IMR-90 (cell line): Measurements from ENCODE around the gene RPS19BP1. TPM values are rescaled to one million over a fixed set of nuclear protein-coding genes. Genes with fewer than 3 reads are reported as not detected.

Source experiments
- ATAC-seq: fragments of 200-7000 bp; cut with Tn5 transposase; 2 replicates; pipeline ENCODE4 v1.9.1; 2020; ENCODE audit warnings: low read depth, mild to moderate bottlenecking, moderate library complexity
- BruUV-seq: library from RNA; stranded (reverse); fragments of 400-500 nt; replicated peaks from 2 replicates; lab custom pipeline; 2021; lab: Mats Ljungman, UMichigan
- CTCF ChIA-PET: fragments of 300-600 bp; formaldehyde crosslinking; extraction: SDS; loops from one replicate; lab custom pipeline; 2021; ENCODE audit warnings: antibody characterized with exemption; lab: Yijun Ruan, JAX
- POLR2A ChIA-PET: fragments of 300-600 bp; sonication (Branson Sonifier 250); formaldehyde crosslinking; loops from one replicate; lab custom pipeline; 2022; ENCODE audit warnings: antibody characterized with exemption; ENCODE audit not compliant: unreplicated experiment; lab: Charles Lee
- DNase-seq: peaks from one replicate; pipeline ENCODE4 v3.0.0; 2013
- H2AFZ ChIP-seq: replicated peaks from 2 replicates; pipeline ENCODE3; 2013; ENCODE audit warnings: low read length, mild to moderate bottlenecking; ENCODE audit not compliant: poor library complexity
- H2AK5ac ChIP-seq: 2 replicates; pipeline ENCODE4 v1.6.1; 2013; ENCODE audit warnings: low read depth, low read length, inconsistent platforms
- H2AK9ac ChIP-seq: replicated peaks from 2 replicates; pipeline ENCODE3; 2013; ENCODE audit warnings: mild to moderate bottlenecking, low read depth, low read length, moderate library complexity; ENCODE audit not compliant: poor library complexity
- H2BK120ac ChIP-seq: 2 replicates; pipeline ENCODE4 v1.6.1; 2013; ENCODE audit warnings: low read depth, low read length, inconsistent platforms
- H2BK15ac ChIP-seq: 3 replicates; pipeline ENCODE4 v1.6.1; 2013; ENCODE audit warnings: low read depth, low read length, inconsistent platforms
- H2BK20ac ChIP-seq: 2 replicates; pipeline ENCODE4 v1.6.1; 2013; ENCODE audit warnings: low read depth, mild to moderate bottlenecking, inconsistent platforms, low read length, moderate library complexity
- H2BK5ac ChIP-seq: 2 replicates; pipeline ENCODE4 v1.6.1; 2013; ENCODE audit warnings: mild to moderate bottlenecking, low read depth, low read length, inconsistent platforms; ENCODE audit not compliant: poor library complexity, severe bottlenecking
- H3K14ac ChIP-seq: replicated peaks from 2 replicates; pipeline ENCODE4 v1.6.1; 2013; ENCODE audit warnings: low read depth, low read length, inconsistent platforms
- H3K18ac ChIP-seq: 2 replicates; pipeline ENCODE4 v1.6.1; 2013; ENCODE audit warnings: low read depth, low read length, control low read depth
- H3K23ac ChIP-seq: 2 replicates; pipeline ENCODE4 v1.6.1; 2013; ENCODE audit warnings: low read depth, low read length, inconsistent platforms
- H3K27ac ChIP-seq: 2 replicates; pipeline ENCODE4 v1.5.1; 2013; ENCODE audit warnings: mild to moderate bottlenecking, control low read depth, low read length; ENCODE audit not compliant: insufficient read depth
- H3K27me3 ChIP-seq: 2 replicates; pipeline ENCODE4 v1.6.1; 2013; ENCODE audit warnings: low read length; ENCODE audit not compliant: control insufficient read depth, insufficient read depth
- H3K36me3 ChIP-seq: 2 replicates; pipeline ENCODE4 v1.6.1; 2013; ENCODE audit warnings: low read length, mixed read lengths; ENCODE audit not compliant: control insufficient read depth, insufficient read depth
- H3K4ac ChIP-seq: 2 replicates; pipeline ENCODE4 v1.6.1; 2013; ENCODE audit warnings: low read depth, low read length, inconsistent platforms
- H3K4me1 ChIP-seq: 2 replicates; pipeline ENCODE4 v1.6.1; 2013; ENCODE audit warnings: low read length, mixed read lengths; ENCODE audit not compliant: control insufficient read depth, insufficient read depth
- H3K4me2 ChIP-seq: 2 replicates; pipeline ENCODE4 v1.6.1; 2013; ENCODE audit warnings: low read depth, mild to moderate bottlenecking, control low read depth, low read length, moderate library complexity
- H3K4me3 ChIP-seq: 2 replicates; pipeline ENCODE4 v1.5.1; 2013; ENCODE audit warnings: low read depth, mild to moderate bottlenecking, control low read depth, low read length, moderate library complexity; ENCODE audit not compliant: insufficient read depth
- H3K56ac ChIP-seq: 2 replicates; pipeline ENCODE4 v1.6.1; 2013; ENCODE audit warnings: low read length, inconsistent platforms; ENCODE audit not compliant: insufficient read depth; ENCODE audit errors: extremely low read depth
- H3K79me1 ChIP-seq, 2 experiments: 2 replicates each; pipeline ENCODE4 v1.6.1; 2013; ENCODE audit warnings: low read length in 2 of 2, inconsistent platforms in 1 of 2, low read depth in 1 of 2
- H3K9ac ChIP-seq: 2 replicates; pipeline ENCODE4 v1.6.1; 2013; ENCODE audit warnings: low read depth, low read length, control low read depth
- H3K9me1 ChIP-seq: 2 replicates; pipeline ENCODE4 v1.6.1; 2013; ENCODE audit warnings: low read length, inconsistent platforms; ENCODE audit not compliant: insufficient read depth
- H3K9me3 ChIP-seq: 2 replicates; pipeline ENCODE4 v1.6.1; 2013; ENCODE audit warnings: low read length; ENCODE audit not compliant: control insufficient read depth, insufficient read depth
- H4K20me1 ChIP-seq: 2 replicates; pipeline ENCODE4 v1.6.1; 2013; ENCODE audit warnings: low read length, inconsistent platforms; ENCODE audit not compliant: insufficient read depth
- H4K5ac ChIP-seq: 2 replicates; pipeline ENCODE4 v1.6.1; 2013; ENCODE audit warnings: mild to moderate bottlenecking, low read depth, low read length, control low read depth
- H4K8ac ChIP-seq, 2 experiments: 2 replicates each; pipeline ENCODE4 v1.6.1; 2013; ENCODE audit warnings: low read depth in 2 of 2, low read length in 2 of 2, control low read depth in 1 of 2, inconsistent platforms in 1 of 2
- H4K91ac ChIP-seq: 2 replicates; pipeline ENCODE4 v1.6.1; 2013; ENCODE audit warnings: low read depth, low read length, inconsistent platforms; ENCODE audit not compliant: insufficient read depth
- BHLHE40 ChIP-seq: fragments of 150-350 bp; IDR thresholded peaks from 2 replicates; pipeline ENCODE4 v1.6.1; 2016; ENCODE audit warnings: mild to moderate bottlenecking, low read depth, low read length
- CTCF ChIP-seq: conservative IDR thresholded peaks from 2 replicates; pipeline ENCODE4 v1.5.1; 2012; ENCODE audit warnings: mild to moderate bottlenecking, low read depth, low read length, improper control_type of control experiment
- FOS ChIP-seq: fragments of 150-350 bp; IDR thresholded peaks from 2 replicates; pipeline ENCODE4 v1.6.1; 2016; ENCODE audit warnings: low read depth, low read length
- MAZ ChIP-seq: IDR thresholded peaks from 2 replicates; pipeline ENCODE4 v1.6.1; 2012; ENCODE audit warnings: low read depth, mild to moderate bottlenecking, low read length, improper control_type of control experiment, moderate library complexity, borderline replicate concordance
- MXI1 ChIP-seq: IDR thresholded peaks from 2 replicates; pipeline ENCODE4 v1.6.1; 2012; ENCODE audit warnings: low read depth, mild to moderate bottlenecking, low read length, moderate library complexity, borderline replicate concordance
- RAD21 ChIP-seq: IDR thresholded peaks from 2 replicates; pipeline ENCODE4 v1.6.1; 2012; ENCODE audit warnings: low read length, improper control_type of control experiment
- RCOR1 ChIP-seq: IDR thresholded peaks from 2 replicates; pipeline ENCODE4 v1.6.1; 2012; ENCODE audit warnings: mild to moderate bottlenecking, low read length, improper control_type of control experiment; ENCODE audit not compliant: insufficient replicate concordance
- SMC3 ChIP-seq: fragments of 150-350 bp; IDR thresholded peaks from 2 replicates; pipeline ENCODE4 v1.6.1; 2016; ENCODE audit warnings: low read depth, mild to moderate bottlenecking, antibody characterized with exemption, low read length, moderate library complexity
- USF2 ChIP-seq: fragments of 150-350 bp; IDR thresholded peaks from 2 replicates; pipeline ENCODE4 v1.6.1; 2017; ENCODE audit warnings: mild to moderate bottlenecking, antibody characterized with exemption, low read length, low read depth
- WGBS, 2 experiments: methylation state at CpG; one replicate each; pipeline versions ENCODE4 v1.1.5 to v1.1.7; 2013; ENCODE audit warnings: missing lambda C conversion rate in 2 of 2; ENCODE audit not compliant: insufficient read length in 1 of 2; ENCODE audit errors: extremely low coverage in 2 of 2; 5-methylcytosine and 5-hydroxymethylcytosine counted together
- dilution Hi-C: fragments of 300-500 bp; cut with HindIII; formaldehyde crosslinking; loops from one replicate; pipeline ENCODE4 v1.14.3; 2018; ENCODE audit warnings: low sequenced_read_pairs; ENCODE audit not compliant: unreplicated experiment
- in situ Hi-C: fragments of 300-500 bp; cut with MboI; formaldehyde crosslinking; loops from 3 replicates; pipeline ENCODE4 v1.14.3; 2019; ENCODE audit warnings: low sequenced_read_pairs, inconsistent platforms, mixed read lengths
- intact Hi-C: fragments of 100-400 bp; cut with micrococcal nuclease; formaldehyde crosslinking; loops from 2 replicates; pipeline ENCODE4 v1.10.0; 2022
- polyA plus RNA-seq, 3 experiments: library from polyadenylated mRNA; depleted of rRNA; stranded (reverse); fragments of >200 nt; gene quantifications; 2 replicates each; pipeline ENCODE4 v1.2.3, GENCODE V29; 2012; ENCODE audit warnings: low replicate concordance in 1 of 3
- total RNA-seq: library from RNA; depleted of rRNA; stranded (reverse); fragments of >200 nt; gene quantifications from 2 replicates; pipeline ENCODE4 v1.2.3, GENCODE V29; 2012

RPS19BP1 gene
- total and polyA plus RNA-seq, 2 of the 4 experiments (the other 2 are of a cell fraction), result 33.0 to 95.4 TPM

GRCh38 chr22:39546889-39547586 is 14.5 kb upstream of the RPS19BP1 start:
- no peak overlapping the region for H3K23ac ChIP-seq
- ATAC-seq (peak; percentile 91), DNase-seq (peak; percentile 69)
- intact Hi-C loops (no loop called here), dilution Hi-C loops (no loop called here), in situ Hi-C loops (no loop called here)
- H4K5ac ChIP-seq, result no peak overlapping the region
- no peak overlapping the region for H2AK9ac ChIP-seq
- H2BK15ac ChIP-seq, result no peak overlapping the region
- no peak overlapping the region for H3K14ac ChIP-seq
- H3K36me3 ChIP-seq, result no peaks in the 10 kb centered on the region
- no peak overlapping the region for H2BK120ac ChIP-seq
- H3K4me1 ChIP-seq, result peaks cover 3% of the 10 kb centered on the region; the same call in 1 of the 2 replicates
- no peak overlapping the region for H3K9ac ChIP-seq
- TF ChIP-seq RAD21 (no peak), RCOR1 (no peak), BHLHE40 (peak; percentile 7; the same call in 1 of the 2 replicates), SMC3 (no peak), USF2 (no peak), CTCF (no peak), MXI1 (no peak), FOS (peak; percentile 82), MAZ (peak; percentile 58; the same call in 1 of the 2 replicates)
- H3K4me3 ChIP-seq, result no peak overlapping the region
- H2BK20ac ChIP-seq, result no peak overlapping the region
- peak overlapping the region; percentile 59 for H2AFZ ChIP-seq
- no peak overlapping the region for H3K18ac ChIP-seq
- H3K9me3 ChIP-seq, result no peaks in the 10 kb centered on the region
- H3K56ac ChIP-seq, result no peak overlapping the region
- no peaks in the 10 kb centered on the region for H3K79me1 ChIP-seq
- peaks cover 37% of the 10 kb centered on the region for H3K27me3 ChIP-seq
- POLR2A ChIA-PET, result no interaction called here
- BruUV-seq, result no TSS peak
- peaks cover 12% of the 10 kb centered on the region; the same call in 1 of the 2 replicates for H3K9me1 ChIP-seq
- H3K27ac ChIP-seq, result no peak overlapping the region
- CTCF ChIA-PET, result interaction anchor here (1.2 kb wide), 1 partner anchor 478 kb away, joined by 4 read pairs; no protein-coding TSS in a partner anchor
- no peak overlapping the region; the same call in 1 of the 2 replicates for H3K4me2 ChIP-seq
- H3K4ac ChIP-seq, result no peak overlapping the region
- H2AK5ac ChIP-seq, result no peak overlapping the region
- H2BK5ac ChIP-seq, result no peak overlapping the region
- no peak overlapping the region for H4K8ac ChIP-seq
- 27% methylated on average over 3 of the region's 5 CpGs; no CpG with 5 or more reads in 1 of the 2 experiments for WGBS, 2 experiments
- no peak overlapping the region for H4K91ac ChIP-seq
- peaks cover 15% of the 10 kb centered on the region for H4K20me1 ChIP-seq
